ENCODE measurements around the gene AMDHD1.

GRCh38 chr12:96006727-96007126, 63.6 kb downstream of the AMDHD1 start:
- TF ChIP-seq EZH2 (IDR thresholded peaks at IDR 0.05; ENCODE audit: low read length, missing control alignments), result no peak
- TF ChIP-seq, protein P1, sequence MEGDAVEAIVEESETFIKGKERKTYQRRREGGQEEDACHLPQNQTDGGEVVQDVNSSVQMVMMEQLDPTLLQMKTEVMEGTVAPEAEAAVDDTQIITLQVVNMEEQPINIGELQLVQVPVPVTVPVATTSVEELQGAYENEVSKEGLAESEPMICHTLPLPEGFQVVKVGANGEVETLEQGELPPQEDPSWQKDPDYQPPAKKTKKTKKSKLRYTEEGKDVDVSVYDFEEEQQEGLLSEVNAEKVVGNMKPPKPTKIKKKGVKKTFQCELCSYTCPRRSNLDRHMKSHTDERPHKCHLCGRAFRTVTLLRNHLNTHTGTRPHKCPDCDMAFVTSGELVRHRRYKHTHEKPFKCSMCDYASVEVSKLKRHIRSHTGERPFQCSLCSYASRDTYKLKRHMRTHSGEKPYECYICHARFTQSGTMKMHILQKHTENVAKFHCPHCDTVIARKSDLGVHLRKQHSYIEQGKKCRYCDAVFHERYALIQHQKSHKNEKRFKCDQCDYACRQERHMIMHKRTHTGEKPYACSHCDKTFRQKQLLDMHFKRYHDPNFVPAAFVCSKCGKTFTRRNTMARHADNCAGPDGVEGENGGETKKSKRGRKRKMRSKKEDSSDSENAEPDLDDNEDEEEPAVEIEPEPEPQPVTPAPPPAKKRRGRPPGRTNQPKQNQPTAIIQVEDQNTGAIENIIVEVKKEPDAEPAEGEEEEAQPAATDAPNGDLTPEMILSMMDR (conservative IDR thresholded peaks at IDR 0.05 in 1 of 2, IDR thresholded peaks at IDR 0.05 in 1 of 2; ENCODE audit: low read depth in 1 of 2, low read length in 2 of 2), result no peak

All from fibroblast of lung (primary cell).